ENCODE data around the gene NAGS.
"Not testable (repeated sequence)": the region's sequence is repeated elsewhere in the genome, so short reads cannot be mapped to it uniquely, and the experiment has no call there.

NAGS gene

GRCh38 chr17:43994272-43995149, 9.9 kb upstream of the NAGS start:
- Histone ChIP-seq H3K4me2 (ENCODE audit: insufficient read depth, low read length) (no peak overlapping the region), H3K36me3 (ENCODE audit: insufficient read depth, low read length) (no peaks in the 10 kb centered on the region), H3K27ac (ENCODE audit: low read length) (no peak overlapping the region), H4K20me1 (ENCODE audit: insufficient read depth, low read length) (no peaks in the 10 kb centered on the region), H2AFZ (ENCODE audit: low read depth, low read length) (no peak overlapping the region), H3K4me3 (ENCODE audit: low read depth in 1 of 2, low read length in 2 of 2) (no peak overlapping the region), H3K79me2 (ENCODE audit: insufficient read depth, low read length) (no peaks in the 10 kb centered on the region), H3K4me1 (ENCODE audit: insufficient read depth, low read length) (no peaks in the 10 kb centered on the region), H3K27me3 (ENCODE audit: insufficient read depth, low read length, poor library complexity) (no peaks in the 10 kb centered on the region), H3K9ac (ENCODE audit: low read depth, low read length) (no peak overlapping the region), H3K9me3 (ENCODE audit: insufficient read depth, low read length, severe bottlenecking) (no peaks in the 10 kb centered on the region)
- DNase-seq = peak; percentile 34
- ATAC-seq (ENCODE audit: insufficient read depth, low read depth) = peak; percentile 68
- TF ChIP-seq EZH2 (IDR thresholded peaks at IDR 0.05; ENCODE audit: borderline replicate concordance, low read depth, low read length, severe bottlenecking) = no peak
- TF ChIP-seq, protein P1, sequence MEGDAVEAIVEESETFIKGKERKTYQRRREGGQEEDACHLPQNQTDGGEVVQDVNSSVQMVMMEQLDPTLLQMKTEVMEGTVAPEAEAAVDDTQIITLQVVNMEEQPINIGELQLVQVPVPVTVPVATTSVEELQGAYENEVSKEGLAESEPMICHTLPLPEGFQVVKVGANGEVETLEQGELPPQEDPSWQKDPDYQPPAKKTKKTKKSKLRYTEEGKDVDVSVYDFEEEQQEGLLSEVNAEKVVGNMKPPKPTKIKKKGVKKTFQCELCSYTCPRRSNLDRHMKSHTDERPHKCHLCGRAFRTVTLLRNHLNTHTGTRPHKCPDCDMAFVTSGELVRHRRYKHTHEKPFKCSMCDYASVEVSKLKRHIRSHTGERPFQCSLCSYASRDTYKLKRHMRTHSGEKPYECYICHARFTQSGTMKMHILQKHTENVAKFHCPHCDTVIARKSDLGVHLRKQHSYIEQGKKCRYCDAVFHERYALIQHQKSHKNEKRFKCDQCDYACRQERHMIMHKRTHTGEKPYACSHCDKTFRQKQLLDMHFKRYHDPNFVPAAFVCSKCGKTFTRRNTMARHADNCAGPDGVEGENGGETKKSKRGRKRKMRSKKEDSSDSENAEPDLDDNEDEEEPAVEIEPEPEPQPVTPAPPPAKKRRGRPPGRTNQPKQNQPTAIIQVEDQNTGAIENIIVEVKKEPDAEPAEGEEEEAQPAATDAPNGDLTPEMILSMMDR (IDR thresholded peaks at IDR 0.05; ENCODE audit: borderline replicate concordance, extremely low read depth, low read length, poor library complexity, severe bottlenecking) = peak; percentile 67

DNA sequence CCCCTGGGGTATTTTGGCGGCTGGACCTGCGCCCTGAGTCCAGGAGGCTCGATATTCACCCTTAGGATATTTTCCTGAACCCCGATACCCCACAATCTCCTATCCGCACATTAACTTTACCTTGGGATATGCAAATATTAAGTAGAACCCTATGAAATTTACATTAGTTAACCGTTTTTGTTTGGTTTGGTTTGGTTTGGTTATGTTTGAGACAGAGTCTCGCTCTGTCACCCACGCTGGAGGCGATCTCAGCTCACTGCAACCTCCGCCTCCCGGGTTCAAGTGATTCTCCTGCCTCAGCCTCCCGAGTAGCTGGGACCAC, 9.3 kb upstream of the NAGS start:
- TF ChIP-seq, protein P1 (IDR thresholded peaks at IDR 0.05; ENCODE audit: borderline replicate concordance, extremely low read depth, low read length, poor library complexity, severe bottlenecking) = no peak
- TF ChIP-seq EZH2 (IDR thresholded peaks at IDR 0.05; ENCODE audit: borderline replicate concordance, low read depth, low read length, severe bottlenecking) = no peak
- H3K79me2 ChIP-seq (ENCODE audit: insufficient read depth, low read length) = no peaks in the 10 kb centered on the region
- H3K4me2 ChIP-seq (ENCODE audit: insufficient read depth, low read length) = no peak overlapping the region
- no peak overlapping the region for H3K9ac ChIP-seq (ENCODE audit: low read depth, low read length)
- H4K20me1 ChIP-seq (ENCODE audit: insufficient read depth, low read length) = no peaks in the 10 kb centered on the region
- no peaks in the 10 kb centered on the region for H3K9me3 ChIP-seq (ENCODE audit: insufficient read depth, low read length, severe bottlenecking)
- no peaks in the 10 kb centered on the region for H3K36me3 ChIP-seq (ENCODE audit: insufficient read depth, low read length)
- no peak overlapping the region for H2AFZ ChIP-seq (ENCODE audit: low read depth, low read length)
- no peak overlapping the region for H3K27ac ChIP-seq (ENCODE audit: low read length)
- H3K27me3 ChIP-seq (ENCODE audit: insufficient read depth, low read length, poor library complexity) = no peaks in the 10 kb centered on the region
- DNase-seq (no peak), ATAC-seq (ENCODE audit: insufficient read depth, low read depth) (no peak)
- no peak overlapping the region for H3K4me3 ChIP-seq (ENCODE audit: low read depth in 1 of 2, low read length in 2 of 2)
- H3K4me1 ChIP-seq (ENCODE audit: insufficient read depth, low read length) = no peaks in the 10 kb centered on the region

DNA sequence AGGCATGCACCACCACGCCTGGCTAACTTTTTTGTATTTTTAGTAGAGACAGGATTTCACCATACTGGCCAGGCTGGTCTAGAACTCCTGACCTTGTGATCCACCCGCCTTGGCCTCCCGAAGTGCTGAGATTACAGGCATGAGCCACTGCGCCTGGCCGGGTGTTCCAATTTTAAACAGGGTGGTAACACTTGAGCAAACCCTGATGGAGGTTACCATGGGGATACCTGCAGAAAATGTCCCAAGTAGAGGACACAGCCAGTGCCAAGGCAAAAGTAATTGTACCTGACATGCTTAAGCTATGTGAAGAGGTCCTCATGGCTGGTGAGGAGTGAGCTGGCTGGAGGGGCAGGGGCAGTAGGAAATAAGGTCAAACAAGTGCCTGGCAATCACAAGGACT, 7.2 kb upstream of the NAGS start:
- not testable (repeated sequence) for H3K4me2 ChIP-seq (ENCODE audit: insufficient read depth, low read length); H3K4me1 ChIP-seq (ENCODE audit: insufficient read depth, low read length); DNase-seq; H3K36me3 ChIP-seq (ENCODE audit: insufficient read depth, low read length); H3K4me3 ChIP-seq (ENCODE audit: low read depth in 1 of 2, low read length in 2 of 2); H3K79me2 ChIP-seq (ENCODE audit: insufficient read depth, low read length); H3K27ac ChIP-seq (ENCODE audit: low read length); H3K9me3 ChIP-seq (ENCODE audit: insufficient read depth, low read length, severe bottlenecking); H2AFZ ChIP-seq (ENCODE audit: low read depth, low read length); ATAC-seq (ENCODE audit: insufficient read depth, low read depth); H3K9ac ChIP-seq (ENCODE audit: low read depth, low read length); H3K27me3 ChIP-seq (ENCODE audit: insufficient read depth, low read length, poor library complexity); H4K20me1 ChIP-seq (ENCODE audit: insufficient read depth, low read length)

- Histone ChIP-seq H3K36me3 (ENCODE audit: insufficient read depth, low read length) (no peaks in the 10 kb centered on the region), H2AFZ (ENCODE audit: low read depth, low read length) (no peak overlapping the region), H4K20me1 (ENCODE audit: insufficient read depth, low read length) (no peaks in the 10 kb centered on the region), H3K4me2 (ENCODE audit: insufficient read depth, low read length) (no peak overlapping the region), H3K4me3 (ENCODE audit: low read depth in 1 of 2, low read length in 2 of 2) (no peak overlapping the region), H3K27me3 (ENCODE audit: insufficient read depth, low read length, poor library complexity) (no peaks in the 10 kb centered on the region), H3K4me1 (ENCODE audit: insufficient read depth, low read length) (no peaks in the 10 kb centered on the region), H3K27ac (ENCODE audit: low read length) (no peak overlapping the region), H3K9me3 (ENCODE audit: insufficient read depth, low read length, severe bottlenecking) (no peaks in the 10 kb centered on the region), H3K9ac (ENCODE audit: low read depth, low read length) (no peak overlapping the region), H3K79me2 (ENCODE audit: insufficient read depth, low read length) (no peaks in the 10 kb centered on the region)
- ATAC-seq (ENCODE audit: insufficient read depth, low read depth) (no peak), DNase-seq (no peak)
- no peak for TF ChIP-seq EZH2 (IDR thresholded peaks at IDR 0.05; ENCODE audit: borderline replicate concordance, low read depth, low read length, severe bottlenecking)
- TF ChIP-seq, protein P1 (IDR thresholded peaks at IDR 0.05; ENCODE audit: borderline replicate concordance, extremely low read depth, low read length, poor library complexity, severe bottlenecking) = no peak
Observed at GRCh38 chr17:43998552-43998951, 5.9 kb upstream of the NAGS start.
